Stimulated activated CD4-positive, alpha-beta T cell treated with anti-CD3 and anti-CD28 coated beads, Interleukin-12 subunit alpha, Interleukin-12 subunit beta, amount 100 ng/mL, for 48 hours (primary cell): ENCODE measurements around the gene PDXDC1.
"Not testable (repeated sequence)": the region's sequence is repeated elsewhere in the genome, so short reads cannot be mapped to it uniquely, and the experiment has no call there.

Experiments
- DNase-seq, 3 donors: peaks; one replicate each; pipeline ENCODE4 v3.0.0-alpha.2; 2020; ENCODE audit warnings: low read depth in 2 of 3, low spot score in 1 of 3

Gene PDXDC1

DNA sequence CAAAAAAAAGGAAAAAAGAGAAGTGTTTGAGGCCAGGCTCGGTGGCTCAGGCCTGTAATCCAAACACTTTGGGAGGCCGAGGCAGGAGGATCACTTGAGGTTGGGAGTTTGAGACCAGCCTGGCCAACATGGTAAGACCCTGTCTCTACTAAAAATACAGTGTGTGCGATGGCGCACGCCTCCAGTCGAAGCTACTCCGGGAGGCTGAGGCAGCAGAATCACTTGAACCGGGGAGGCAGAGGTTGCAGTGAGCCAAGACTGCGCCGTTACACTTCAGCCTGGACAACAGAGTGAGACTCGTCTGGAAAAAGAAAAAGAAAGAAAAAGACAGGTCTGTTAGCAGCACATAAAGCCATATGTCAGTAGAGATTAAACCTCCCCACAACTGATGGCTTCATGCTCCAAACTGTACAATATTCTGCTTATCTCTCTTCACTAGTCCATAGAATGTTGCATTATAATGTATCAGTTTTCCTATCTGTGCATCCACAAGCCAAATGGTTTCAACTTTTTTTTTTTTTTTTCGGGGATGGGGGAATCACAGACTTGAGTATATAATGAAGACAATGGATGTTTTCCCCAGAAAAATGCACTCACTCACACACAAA lies 3.1 kb upstream of the PDXDC1 start:
- not testable (repeated sequence) for DNase-seq

DNA sequence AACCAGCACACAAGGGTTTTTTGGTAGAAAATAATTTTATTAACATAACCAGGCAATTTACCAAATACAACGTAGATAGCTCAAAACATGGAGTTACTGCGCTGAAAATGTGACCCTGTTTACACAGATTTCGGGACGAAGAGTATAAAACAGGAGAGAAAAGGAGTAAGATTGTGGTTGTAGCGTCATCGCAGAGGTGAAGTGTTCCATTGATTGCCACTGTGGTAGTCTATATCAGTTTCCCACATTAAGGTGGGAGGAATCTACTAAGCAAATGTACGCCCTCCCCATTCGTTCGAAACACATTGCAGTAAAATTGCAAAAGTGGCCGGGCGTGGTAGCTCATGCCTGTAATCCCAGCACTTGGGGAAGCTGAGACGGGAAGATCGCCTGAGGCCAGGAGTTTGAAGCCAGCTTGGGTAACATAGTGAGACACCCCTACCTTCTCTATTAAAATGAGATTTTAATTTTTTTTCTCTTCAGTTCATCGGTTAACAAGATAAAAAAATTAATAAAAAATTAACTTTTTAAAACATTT lies 972 bp upstream of the PDXDC1 start:
- DNase-seq: not testable (repeated sequence)

DNA sequence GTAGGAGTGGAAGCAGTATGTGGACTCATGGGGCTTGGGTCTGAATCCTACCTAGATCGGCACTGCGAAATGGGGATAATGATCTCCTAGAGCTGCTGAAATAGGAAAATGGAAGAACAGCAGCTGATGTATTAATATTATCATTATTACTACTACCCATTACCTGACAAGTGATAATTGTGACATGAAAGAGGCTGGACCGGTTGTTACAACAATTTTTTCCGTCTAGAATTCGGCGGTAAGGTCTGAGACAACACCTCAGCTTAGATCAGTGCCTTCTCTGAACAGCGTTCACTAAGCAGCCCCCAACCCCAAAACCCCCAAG lies 533 bp upstream of the PDXDC1 start:
- DNase-seq: not testable (repeated sequence)

DNA sequence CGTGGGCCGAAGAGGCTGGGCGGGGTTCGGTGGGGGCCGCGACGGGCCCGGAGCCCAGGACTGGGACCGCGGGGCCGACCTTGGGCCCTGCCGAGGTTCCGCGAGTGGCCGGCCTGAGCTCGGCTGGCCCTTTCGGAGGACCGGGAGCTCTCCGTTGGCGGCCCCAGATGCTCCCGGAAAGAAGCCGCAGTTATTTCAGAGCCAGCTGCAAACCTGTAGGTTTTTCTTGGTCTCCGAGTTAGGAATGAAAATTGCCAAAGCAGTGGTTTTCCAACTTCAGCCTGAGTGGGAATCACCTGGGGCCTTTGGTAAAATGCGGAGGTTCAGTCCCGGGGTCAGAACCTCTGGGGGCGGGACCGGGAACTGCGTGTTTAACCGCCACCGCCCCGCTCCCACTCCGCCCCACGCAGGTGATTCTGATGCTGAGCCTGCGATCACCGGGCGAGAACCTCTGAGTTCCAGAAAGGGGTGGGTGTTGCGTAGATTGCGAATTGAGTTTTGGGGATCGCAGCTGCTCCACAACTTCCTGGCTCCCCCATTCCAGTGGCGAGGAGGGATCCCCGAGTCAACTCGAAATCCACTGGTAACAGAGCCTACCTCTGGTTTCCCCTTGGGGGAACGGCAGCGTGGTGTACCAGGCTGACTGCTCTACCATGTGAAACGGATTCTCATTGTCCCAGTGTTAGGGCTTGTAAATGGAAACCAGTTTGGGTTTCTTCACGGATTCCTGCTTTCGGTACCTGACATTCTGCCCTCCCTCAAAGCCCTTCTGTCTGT lies 780 bp downstream of the PDXDC1 start:
- peak; percentile 28 to 51 (median 37) for DNase-seq

DNA sequence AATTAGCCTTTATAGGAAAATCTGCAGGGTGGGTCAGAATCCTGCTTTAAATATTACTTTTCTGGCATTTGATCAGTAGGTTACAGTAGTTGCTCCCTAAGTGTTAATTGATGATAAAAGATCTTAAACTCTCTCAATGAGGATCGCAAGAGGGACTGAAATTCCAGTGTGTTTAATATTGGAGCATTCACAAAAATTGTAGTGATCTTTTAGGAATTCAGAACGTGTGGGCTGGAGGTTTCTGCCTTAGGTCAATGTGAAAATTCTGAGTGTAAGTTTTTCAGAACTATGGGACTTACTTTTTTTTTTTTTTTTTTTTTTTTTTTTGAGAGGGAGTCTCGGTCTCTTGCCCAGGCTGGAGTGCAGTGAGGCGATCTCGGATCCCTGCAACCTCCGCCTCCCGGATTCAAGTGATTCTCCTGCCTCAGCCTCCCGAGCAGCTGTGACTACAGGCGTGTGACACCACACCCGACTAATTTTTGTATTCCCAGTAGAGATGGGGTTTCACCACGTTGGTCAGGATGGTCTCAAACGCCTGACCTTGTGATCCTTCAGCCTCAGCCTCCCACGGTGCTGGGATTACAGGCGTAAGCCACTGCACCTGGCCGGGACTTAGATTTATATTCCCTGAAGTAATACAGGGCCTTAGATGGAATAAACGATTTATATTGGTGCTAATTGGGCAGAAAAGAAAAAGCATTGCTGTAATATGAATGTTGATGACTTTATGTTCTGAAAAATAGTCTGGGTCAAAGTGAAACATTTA lies 2.3 kb downstream of the PDXDC1 start:
- DNase-seq: not testable (repeated sequence)

DNA sequence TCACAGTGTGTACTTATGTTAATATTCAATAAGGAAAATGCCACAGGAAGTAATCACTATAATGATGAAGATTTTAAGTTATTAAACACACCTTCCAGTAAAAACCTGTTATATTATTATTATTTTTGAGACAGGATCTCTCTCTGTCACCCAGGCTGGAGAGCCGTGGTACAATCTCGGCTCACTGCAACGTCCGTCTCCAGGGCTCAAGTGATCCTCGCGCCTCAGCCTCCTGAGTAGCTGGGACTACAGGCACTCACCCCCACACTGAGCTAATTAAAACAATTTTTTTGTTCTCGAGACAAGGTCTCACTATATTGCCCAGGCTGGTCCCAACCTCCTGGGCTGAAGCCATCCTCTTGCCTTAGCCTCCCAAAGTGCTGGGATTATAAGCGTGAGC lies 3.5 kb downstream of the PDXDC1 start:
- DNase-seq: not testable (repeated sequence)

DNA sequence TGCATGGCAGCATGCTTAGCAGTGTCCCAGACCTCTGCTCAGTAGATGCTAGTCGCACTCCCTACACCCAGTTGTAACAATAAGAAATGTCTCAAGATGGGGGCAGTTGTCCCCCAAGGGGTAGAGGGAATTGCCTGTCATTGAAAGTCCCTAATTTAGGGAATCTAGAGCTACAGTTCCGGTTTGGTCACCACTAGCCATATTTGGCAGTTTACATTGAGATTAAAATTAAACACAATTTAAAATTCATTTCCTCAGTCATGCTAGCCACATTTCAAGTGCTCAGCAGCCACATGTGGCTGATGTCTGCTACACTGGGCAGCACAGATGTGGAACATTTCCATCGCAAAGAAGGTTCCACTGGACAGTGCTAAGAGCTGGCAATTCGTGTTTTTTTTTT lies 4.1 kb downstream of the PDXDC1 start:
- DNase-seq: not testable (repeated sequence)

DNA sequence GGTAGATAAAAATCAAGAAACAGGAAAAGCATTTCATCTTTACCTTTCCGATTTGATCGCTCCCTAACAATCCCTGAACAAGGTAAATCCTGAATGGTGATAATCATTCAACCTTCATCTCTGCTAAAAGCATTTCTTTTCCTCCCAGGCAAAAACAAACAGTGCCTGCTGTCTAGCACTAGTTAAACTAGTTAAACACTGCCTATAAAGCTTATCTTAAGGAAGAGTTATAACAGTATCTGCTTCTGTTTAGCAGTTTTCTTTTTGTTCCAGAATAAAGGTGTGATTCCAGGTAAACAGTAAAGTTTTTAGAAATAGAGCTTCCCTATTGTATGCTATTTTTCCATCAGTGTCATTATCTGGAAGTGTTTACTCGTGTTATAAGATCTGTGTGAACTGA lies 6.4 kb downstream of the PDXDC1 start:
- DNase-seq: not testable (repeated sequence)

DNA sequence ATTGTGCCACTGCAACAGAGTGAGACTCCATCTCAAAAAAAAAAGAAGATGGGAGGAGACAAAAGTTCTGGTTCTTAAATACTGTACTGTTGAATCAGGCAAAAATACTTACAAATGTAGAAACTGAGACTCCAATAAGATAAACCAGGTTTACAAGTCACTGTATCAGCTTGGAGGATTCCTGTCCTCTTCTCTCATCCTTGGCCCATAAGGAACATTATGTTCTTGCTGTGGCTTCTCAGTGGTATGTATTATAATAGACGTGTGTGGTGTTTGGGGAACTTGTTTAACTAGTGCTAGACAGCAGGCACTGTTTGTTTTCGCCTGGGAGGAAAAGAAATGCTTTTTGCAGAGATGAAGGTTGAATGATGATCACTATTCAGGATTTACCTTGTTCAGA lies 7.7 kb downstream of the PDXDC1 start:
- not testable (repeated sequence) for DNase-seq

DNA sequence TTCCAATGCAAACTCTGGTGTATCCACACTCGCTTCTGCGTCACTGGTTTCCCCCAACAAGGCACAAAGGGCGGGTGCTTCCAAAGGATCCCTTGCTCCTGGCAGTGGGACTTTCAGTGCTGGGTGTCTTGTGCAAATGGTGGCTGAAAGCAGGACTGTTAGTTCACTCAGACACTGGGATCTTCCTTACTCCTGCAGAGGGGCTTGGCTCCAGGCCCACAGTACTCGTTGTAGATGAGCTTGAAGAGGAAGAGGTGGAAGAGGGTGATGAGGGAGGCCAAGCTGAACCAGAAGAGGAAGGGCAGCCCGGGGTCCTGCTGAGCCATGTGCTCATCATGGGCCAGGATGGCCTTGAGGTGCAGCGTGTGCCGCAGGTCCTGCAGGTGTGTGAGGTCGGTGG lies 13.3 kb downstream of the PDXDC1 start:
- DNase-seq: not testable (repeated sequence)

DNA sequence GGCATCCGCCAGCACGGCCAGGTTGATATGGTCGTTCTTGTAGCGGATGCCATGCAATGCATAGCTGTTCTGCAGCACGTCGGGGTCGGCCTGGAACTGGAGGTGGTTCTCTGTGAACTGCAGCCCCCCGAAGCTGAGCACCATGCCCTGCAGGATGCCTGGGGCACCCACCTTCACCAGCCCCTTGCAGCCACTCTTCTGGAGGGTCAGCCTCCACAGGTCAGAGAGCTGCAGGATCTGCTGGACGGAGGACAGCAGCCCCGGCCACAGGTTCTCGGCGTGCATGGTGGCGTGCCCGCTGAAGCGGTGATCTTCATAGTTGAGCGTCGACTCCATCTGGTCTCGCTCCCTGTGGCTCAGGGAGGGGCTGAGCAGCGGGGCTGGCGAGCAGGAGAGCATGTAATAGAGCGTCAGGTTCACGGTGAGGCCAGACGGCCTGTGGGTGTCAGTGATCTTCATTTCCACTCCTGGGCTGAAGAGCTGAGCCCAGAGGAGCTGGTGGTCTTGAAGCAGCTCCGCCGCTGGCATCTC lies 13.9 kb downstream of the PDXDC1 start:
- not testable (repeated sequence) for DNase-seq

DNA sequence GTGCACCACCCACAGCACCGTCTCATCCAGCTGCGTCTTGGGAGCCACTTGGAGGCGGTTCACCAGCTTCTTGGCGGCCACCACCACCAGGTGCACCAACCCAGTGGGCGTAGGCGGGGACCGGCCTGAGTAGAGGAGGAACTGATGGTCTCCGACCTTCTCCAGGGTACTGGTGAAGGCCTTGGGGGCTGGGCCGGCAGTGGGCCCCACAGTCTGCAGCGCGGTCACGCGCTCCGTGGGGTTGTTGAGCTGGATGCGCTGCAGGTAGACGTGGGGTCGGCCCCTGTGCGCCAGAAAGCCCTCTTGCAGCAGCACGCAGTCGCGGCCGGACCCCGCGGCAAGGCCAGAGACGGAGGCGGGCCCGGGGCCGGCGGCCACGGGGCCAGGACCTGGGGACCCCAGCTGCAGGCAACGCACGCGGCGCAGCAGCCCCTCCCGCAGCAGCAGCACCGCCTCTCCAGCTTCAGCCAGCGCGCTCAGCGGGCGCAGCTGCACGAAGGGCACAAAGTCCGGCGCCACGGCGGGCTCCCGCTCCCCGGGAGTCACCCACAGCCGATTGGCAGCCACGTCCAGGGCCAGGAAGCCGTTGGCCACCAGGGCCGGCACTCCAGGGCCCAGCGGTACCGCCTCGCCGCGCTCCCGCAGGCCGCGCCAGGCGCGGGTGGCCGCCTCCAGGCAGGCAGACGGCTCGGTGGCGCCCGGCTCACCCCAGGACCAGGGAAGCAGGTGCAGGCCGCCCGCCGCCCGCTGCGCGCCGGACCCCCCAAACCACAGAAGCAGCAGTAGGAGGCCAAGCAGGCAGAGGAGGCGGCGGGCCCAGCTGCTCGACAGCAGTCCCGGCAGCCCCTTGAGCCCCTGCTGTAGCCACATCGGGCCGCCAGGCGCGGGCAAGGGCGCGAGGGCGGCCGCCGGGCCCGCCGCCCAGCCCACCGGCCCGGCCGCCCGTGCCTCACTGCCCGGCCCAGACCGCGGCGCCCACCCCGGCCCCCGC lies 14.8 kb downstream of the PDXDC1 start:
- DNase-seq: not testable (repeated sequence)

DNA sequence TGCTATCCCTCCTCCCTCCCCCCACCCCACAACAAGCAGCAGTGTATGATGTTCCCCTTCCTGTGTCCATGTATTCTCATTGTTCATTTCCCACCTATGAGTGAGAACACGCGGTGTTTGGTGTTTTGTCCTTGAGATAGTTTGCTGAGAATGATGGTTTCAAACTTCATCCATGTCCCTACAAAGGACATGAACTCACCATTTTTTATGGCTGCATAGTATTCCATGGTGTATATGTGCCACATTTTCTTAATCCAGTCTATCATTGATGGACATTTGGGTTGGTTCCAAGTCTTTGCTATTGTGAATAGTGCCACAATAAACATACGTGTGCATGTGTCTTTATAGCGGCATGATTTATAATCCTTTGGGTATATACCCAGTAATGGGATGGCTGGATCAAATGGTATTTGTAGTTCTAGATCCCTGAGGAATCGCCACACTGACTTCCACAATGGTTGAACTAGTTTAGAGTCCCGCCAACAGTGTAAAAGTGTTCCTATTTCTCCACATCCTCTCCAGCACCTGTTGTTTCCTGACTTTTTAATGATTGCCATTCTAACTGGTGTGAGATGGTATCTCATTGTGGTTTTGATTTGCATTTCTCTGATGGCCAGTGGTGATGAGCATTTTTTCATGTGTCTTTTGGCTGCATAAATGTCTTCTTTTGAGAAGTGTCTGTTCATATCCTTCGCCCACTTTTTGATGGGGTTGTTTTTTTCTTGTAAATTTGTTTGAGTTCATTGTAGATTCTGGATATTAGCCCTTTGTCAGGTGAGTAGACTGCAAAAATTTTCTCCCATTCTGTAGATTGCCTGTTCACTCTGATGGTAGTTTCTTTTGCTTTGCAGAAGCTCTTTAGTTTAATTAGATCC lies 18.7 kb downstream of the PDXDC1 start:
- DNase-seq: not testable (repeated sequence)

DNA sequence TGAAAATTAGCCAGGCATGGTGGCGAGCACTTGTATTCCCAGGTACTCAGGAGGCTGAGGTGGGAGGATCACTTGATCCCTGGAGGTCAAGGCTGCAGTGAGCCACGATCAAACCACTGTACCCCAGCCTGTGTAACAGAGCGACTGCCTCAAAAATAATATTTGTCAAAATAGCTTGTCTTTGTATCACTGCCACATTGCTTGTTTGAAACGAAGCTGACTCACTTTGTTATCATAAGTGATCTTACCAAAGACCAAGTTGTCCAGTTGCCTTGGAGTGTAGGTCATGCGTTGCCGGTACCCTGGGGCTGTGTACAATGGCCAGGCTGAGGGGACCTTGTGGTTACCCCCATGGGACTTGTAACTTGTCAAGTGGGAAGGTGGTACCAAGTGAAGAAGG lies 21.9 kb downstream of the PDXDC1 start:
- not testable (repeated sequence) for DNase-seq

DNA sequence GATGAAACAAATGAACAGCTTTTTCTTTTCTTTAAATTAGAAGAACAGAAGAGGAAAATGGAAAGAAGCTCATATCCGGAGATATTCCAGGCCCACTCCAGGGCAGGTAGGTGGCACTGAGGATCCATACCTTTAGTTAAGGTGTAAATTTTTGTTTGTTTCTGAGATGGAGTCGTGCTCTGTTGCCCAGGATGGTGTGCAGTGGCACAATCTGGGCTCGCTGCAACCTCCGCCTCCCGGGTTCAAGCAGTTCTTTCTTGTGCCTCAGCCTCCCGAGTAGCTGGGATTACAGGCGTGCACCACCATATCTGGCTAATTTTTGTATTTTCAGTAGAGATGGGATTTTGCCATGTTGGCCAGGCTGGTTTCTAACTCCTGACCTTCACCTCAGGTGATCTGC lies 23.5 kb downstream of the PDXDC1 start:
- not testable (repeated sequence) for DNase-seq

DNA sequence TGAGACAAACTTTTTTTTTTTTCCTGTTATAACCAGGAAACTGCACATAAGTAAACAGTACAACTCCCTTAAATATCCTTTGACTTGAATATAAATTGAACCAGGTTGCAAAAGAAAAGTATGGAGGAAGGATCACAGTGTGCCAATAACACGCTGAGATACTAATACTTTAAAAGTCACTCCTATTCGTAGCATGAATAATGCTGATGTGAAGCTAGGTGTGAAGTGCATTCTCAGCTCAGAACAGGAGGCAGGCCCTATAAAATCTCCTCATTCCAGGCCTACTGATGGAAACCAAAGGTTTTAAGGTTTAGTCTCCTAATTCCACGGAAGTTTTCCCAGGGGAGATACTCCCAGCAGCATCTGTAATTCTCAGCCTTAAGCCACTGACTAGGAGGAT lies 25.0 kb downstream of the PDXDC1 start:
- DNase-seq: not testable (repeated sequence)

DNA sequence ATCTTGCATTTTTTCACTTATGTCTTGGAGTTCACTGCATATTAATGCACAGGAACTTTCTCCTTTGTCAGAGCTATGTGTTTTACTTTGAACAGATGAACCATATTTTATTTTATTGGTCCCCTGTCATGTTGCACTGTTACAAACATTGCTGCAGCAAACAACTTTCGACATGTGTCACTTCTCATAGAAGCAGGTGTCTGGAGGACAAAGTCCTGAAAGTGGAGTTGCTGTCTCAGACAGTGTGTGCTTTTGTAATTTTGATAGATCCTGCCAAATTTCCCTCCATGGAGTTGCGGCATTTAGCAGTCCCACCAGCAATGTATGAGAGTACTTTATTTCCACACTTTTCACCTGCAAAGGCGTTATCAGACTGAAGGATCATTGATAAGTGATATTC lies 27.6 kb downstream of the PDXDC1 start:
- DNase-seq: not testable (repeated sequence)

DNA sequence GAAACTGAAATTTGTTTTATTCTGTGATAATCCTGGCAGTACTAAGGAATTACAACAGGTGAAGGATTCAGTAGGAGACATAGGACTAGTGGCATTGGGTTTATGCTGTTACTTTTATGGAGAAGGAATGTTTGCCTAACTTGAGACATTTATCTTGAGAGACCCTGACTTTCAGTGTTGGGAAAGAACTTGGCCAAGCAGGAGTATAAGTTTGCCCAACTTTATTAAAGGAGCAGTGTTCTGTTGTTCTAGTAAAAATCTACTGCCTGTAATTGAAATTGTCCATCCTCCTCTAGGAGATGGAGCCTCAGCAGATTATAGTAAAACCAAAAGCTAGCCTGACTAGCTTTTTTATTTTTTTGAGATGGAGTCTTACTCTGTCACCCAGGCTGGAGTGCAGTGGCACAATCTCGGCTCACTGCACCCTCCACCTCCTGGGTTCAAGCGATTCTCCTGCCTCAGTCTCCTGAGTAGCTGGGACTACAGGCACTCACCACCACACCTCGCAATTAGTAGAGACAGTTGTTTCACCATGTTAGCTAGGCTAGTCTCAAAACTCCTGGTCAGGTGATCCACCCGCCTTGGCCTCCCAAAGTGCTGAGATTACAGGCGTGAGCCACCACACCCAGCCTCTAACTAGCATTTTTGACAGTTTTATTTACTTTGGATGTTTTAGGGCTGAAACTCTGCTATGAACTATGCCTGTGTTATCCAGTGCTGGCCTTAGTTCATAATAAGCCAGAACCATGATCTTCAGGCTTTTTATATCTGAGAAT lies 30.7 kb downstream of the PDXDC1 start:
- DNase-seq: not testable (repeated sequence)

DNA sequence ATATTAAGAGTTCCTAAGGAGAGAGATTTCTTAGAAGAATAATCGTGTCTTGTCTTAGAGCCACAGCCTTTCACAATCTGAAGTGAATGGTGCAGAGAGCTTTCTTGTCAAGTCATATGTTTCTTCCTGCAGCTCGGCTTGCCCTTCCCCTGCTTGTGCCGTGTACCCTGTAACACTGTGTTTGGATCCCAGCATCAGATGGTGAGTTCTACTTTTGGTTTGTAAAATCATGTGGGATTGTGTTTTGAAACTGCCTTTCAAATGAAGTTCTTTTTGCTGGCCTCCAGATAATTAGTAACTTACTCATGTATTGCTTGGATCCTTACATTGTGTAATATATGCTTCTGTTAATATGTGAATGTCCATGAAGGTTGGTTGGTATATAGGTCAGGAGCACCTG lies 33.8 kb downstream of the PDXDC1 start:
- not testable (repeated sequence) for DNase-seq
